WTC11 (cell line): ENCODE measurements around the gene OSCP1. TPM values are rescaled to one million over a fixed set of nuclear protein-coding genes. Genes with fewer than 3 reads are reported as not detected.

Experiments
- ATAC-seq: fragments of 200-7000 bp; cut with Tn5 transposase; 2 replicates; pipeline ENCODE4 v1.10.0; 2021; ENCODE audit warnings: mild to moderate bottlenecking, moderate library complexity
- CTCF ChIA-PET: fragments of 300-600 bp; sonication (Branson Sonifier 250); formaldehyde crosslinking; loops from one replicate; lab custom pipeline; 2021; ENCODE audit warnings: antibody characterized with exemption; lab: Charles Lee
- POLR2A ChIA-PET: fragments of 350-600 bp; sonication (Branson Sonifier 250); formaldehyde crosslinking; loops from one replicate; lab custom pipeline; 2021; ENCODE audit warnings: antibody characterized with exemption; lab: Charles Lee
- DNase-seq: peaks from one replicate; pipeline ENCODE4 v3.0.0; 2021; ENCODE audit warnings: low spot score
- H3K27ac Mint-ChIP-seq: 2 replicates; pipeline ENCODE4 v1.8.0; 2021; ENCODE audit warnings: mixed read lengths
- H3K27me3 Mint-ChIP-seq: 2 replicates; pipeline ENCODE4 v1.8.0; 2021; ENCODE audit warnings: low read depth, mild to moderate bottlenecking, moderate library complexity, mixed read lengths
- H3K36me3 Mint-ChIP-seq: 2 replicates; pipeline ENCODE4 v1.8.0; 2021; ENCODE audit warnings: mixed read lengths
- H3K4me1 Mint-ChIP-seq: 2 replicates; pipeline ENCODE4 v1.8.0; 2022; ENCODE audit warnings: mixed read lengths
- H3K4me3 Mint-ChIP-seq: 2 replicates; pipeline ENCODE4 v1.8.0; 2021; ENCODE audit warnings: mild to moderate bottlenecking, moderate library complexity, mixed read lengths
- H3K9me3 Mint-ChIP-seq: 2 replicates; pipeline ENCODE4 v1.8.0; 2021; ENCODE audit warnings: mixed read lengths
- CREB1 ChIP-seq: sonication (generic); formaldehyde crosslinking; IDR thresholded peaks from 2 replicates; pipeline ENCODE4 v1.8.0; 2023; ENCODE audit warnings: mild to moderate bottlenecking, missing genetic modification reagents
- ELF4 ChIP-seq: sonication (generic); formaldehyde crosslinking; IDR thresholded peaks from 2 replicates; pipeline ENCODE4 v1.8.1; 2022; ENCODE audit warnings: low read depth, mild to moderate bottlenecking, moderate library complexity, missing genetic modification reagents
- ETV6 ChIP-seq: sonication (generic); formaldehyde crosslinking; IDR thresholded peaks from 2 replicates; pipeline ENCODE4 v1.8.1; 2022; ENCODE audit warnings: mild to moderate bottlenecking, missing genetic modification reagents
- FOXP1 ChIP-seq: sonication (generic); formaldehyde crosslinking; IDR thresholded peaks from 2 replicates; pipeline ENCODE4 v1.8.0; 2022; ENCODE audit warnings: missing genetic modification reagents, mild to moderate bottlenecking, moderate library complexity, borderline replicate concordance
- GRHL2 ChIP-seq: fragments of 250-450 bp; sonication (Bioruptor Pico); IDR thresholded peaks from 2 replicates; pipeline ENCODE4 v1.8.0; 2022; ENCODE audit warnings: mild to moderate bottlenecking, moderate library complexity; ENCODE audit not compliant: insufficient replicate concordance, severe bottlenecking
- NR3C1 ChIP-seq: sonication (generic); formaldehyde crosslinking; conservative IDR thresholded peaks from 2 replicates; pipeline ENCODE4 v1.8.1; 2023; ENCODE audit warnings: low read depth, mild to moderate bottlenecking, missing genetic modification reagents
- SP1 ChIP-seq: sonication (generic); formaldehyde crosslinking; conservative IDR thresholded peaks from 2 replicates; pipeline ENCODE4 v1.8.1; 2022; ENCODE audit warnings: missing genetic modification reagents
- TP53 ChIP-seq: sonication (generic); formaldehyde crosslinking; IDR thresholded peaks from 2 replicates; pipeline ENCODE4 v1.8.1; 2023; ENCODE audit warnings: mild to moderate bottlenecking, missing genetic modification reagents
- ZNF121 ChIP-seq: sonication (generic); formaldehyde crosslinking; IDR thresholded peaks from 2 replicates; pipeline ENCODE4 v1.8.0; 2023; ENCODE audit warnings: missing genetic modification reagents
- ZNF219 ChIP-seq: sonication (generic); formaldehyde crosslinking; IDR thresholded peaks from 2 replicates; pipeline ENCODE4 v1.8.0; 2023; ENCODE audit warnings: missing genetic modification reagents, mild to moderate bottlenecking, borderline replicate concordance
- total RNA-seq: library from RNA; stranded (reverse); gene quantifications from 3 replicates; pipeline ENCODE4 v1.2.3, GENCODE V29; 2021
- TF ChIP-seq, protein P1 (sequence below): fragments of 250-450 bp; sonication (Bioruptor Pico); conservative IDR thresholded peaks from 2 replicates; pipeline ENCODE4 v1.9.0; 2021; ENCODE audit warnings: mild to moderate bottlenecking
- TF ChIP-seq, protein P2 (sequence below): sonication (generic); formaldehyde crosslinking; IDR thresholded peaks from 2 replicates; pipeline ENCODE4 v1.8.1; 2023; ENCODE audit warnings: mild to moderate bottlenecking, missing genetic modification reagents
- TF ChIP-seq, protein P3 (sequence below): sonication (generic); formaldehyde crosslinking; IDR thresholded peaks from 2 replicates; pipeline ENCODE4 v1.8.1; 2022; ENCODE audit warnings: mild to moderate bottlenecking, moderate library complexity, missing genetic modification reagents
- TF ChIP-seq, protein P4 (sequence below): sonication (generic); formaldehyde crosslinking; IDR thresholded peaks from 2 replicates; pipeline ENCODE4 v1.8.0; 2022; ENCODE audit warnings: mild to moderate bottlenecking, missing genetic modification reagents
- TF ChIP-seq, protein P5 (sequence below): fragments of 250-450 bp; sonication (Bioruptor Pico); IDR thresholded peaks from 2 replicates; pipeline ENCODE4 v1.9.0; 2021; ENCODE audit warnings: mild to moderate bottlenecking

Gene OSCP1
- total RNA-seq, 1 experiment from 2014 or later = 1.7 TPM

DNA sequence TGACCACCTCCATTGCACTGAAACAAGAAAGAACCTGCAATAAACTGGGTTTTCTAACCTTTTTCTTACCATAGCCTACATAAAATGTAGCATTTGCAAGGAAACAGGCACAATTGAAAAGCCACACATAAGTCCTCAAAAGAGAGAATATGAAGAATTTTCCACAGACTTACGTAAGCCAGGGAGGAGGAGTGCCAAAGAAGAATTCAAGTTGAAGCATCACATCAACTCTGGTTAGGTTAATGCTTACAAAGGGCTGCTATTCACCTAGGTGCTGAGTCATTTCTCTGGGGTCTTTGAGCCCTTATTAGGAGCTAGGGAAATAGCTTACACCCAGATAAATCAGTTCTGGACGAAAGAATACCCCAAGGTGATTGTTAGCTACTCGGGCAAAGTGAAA lies 9.6 kb downstream of the OSCP1 start:
- Mint-ChIP-seq H3K4me1 (peaks cover 13% of the 10 kb centered on the region), H3K9me3 (no peaks in the 10 kb centered on the region), H3K27ac (peak overlapping the region; percentile 24; the same call in 1 of the 2 replicates), H3K4me3 (no peak overlapping the region)
- ATAC-seq = no peak; the same call in 1 of the 2 replicates
- ChIA-PET POLR2A (no interaction called here), CTCF (interaction anchor here (1.0 to 2.2 kb wide), 3 partner anchors 10 to 98 kb away, joined by 3 to 11 read pairs (median 6); partner anchors contain the start of gene OSCP1)
- TF ChIP-seq NR3C1 (CRISPR knock-in tag) (no peak), CREB1 (CRISPR knock-in tag) (no peak), GRHL2 (CRISPR knock-in tag) (no peak)
- TF ChIP-seq, protein P1, sequence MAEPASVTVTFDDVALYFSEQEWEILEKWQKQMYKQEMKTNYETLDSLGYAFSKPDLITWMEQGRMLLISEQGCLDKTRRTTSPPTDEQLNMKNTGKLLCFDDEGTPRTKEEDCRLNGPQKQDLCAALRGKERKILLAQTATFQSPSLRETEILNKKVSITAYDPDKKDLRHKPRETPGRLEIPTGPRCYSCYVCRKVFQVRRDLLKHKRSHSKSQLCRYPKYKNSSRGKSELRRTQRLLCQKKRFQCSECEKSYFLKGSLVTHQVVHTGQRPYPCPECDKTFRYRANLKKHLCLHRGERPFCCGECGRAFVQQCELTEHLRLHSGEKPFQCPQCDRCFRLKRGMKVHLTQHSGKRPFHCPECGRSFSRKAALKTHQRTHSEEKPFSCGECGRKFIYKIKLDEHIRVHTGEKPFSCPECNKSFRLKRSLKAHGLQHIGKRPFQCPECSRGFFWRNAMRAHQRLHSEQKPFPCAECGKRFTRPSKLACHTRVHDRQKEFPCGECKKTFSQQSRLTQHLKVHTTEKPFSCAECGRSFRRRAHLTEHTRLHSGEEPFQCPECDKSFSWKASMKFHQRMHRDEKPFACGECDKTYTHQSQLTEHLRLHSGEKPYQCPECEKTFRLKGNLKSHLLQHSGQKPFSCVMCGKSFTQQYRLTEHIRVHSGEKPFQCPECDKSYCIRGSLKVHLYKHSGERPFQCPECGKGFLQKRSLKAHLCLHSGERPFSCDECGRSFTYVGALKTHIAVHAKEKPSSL (CRISPR knock-in tag) = no peak
- TF ChIP-seq, all 79 proteins: peak for 0
- Mint-ChIP-seq H3K36me3 (no peaks in the 10 kb centered on the region), H3K27me3 (no peaks in the 10 kb centered on the region)
- no peak for DNase-seq

DNA sequence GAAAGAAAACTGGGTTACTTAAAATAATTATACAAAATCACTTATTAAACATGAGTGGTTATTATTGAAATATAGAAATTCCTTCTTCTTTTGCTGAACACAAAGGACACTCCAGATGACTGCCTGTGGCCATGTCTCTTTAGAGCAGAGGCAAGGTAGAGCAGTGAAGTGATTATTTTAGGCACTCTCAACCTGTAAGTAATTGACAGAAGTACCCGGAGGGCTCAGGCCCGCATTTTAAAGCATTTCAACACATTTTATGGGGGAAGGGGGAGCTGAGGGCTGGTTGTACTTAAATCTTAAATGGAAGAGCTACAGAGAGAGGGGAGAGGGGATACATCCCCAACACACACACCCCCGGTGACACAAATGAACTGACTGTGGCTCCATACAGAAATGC lies 10.2 kb downstream of the OSCP1 start:
- TF ChIP-seq, protein P2, sequence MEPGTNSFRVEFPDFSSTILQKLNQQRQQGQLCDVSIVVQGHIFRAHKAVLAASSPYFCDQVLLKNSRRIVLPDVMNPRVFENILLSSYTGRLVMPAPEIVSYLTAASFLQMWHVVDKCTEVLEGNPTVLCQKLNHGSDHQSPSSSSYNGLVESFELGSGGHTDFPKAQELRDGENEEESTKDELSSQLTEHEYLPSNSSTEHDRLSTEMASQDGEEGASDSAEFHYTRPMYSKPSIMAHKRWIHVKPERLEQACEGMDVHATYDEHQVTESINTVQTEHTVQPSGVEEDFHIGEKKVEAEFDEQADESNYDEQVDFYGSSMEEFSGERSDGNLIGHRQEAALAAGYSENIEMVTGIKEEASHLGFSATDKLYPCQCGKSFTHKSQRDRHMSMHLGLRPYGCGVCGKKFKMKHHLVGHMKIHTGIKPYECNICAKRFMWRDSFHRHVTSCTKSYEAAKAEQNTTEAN (CRISPR knock-in tag) = no peak
- TF ChIP-seq ETV6 = no peak
- TF ChIP-seq, protein P3, sequence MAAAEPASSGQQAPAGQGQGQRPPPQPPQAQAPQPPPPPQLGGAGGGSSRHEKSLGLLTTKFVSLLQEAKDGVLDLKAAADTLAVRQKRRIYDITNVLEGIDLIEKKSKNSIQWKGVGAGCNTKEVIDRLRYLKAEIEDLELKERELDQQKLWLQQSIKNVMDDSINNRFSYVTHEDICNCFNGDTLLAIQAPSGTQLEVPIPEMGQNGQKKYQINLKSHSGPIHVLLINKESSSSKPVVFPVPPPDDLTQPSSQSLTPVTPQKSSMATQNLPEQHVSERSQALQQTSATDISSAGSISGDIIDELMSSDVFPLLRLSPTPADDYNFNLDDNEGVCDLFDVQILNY (CRISPR knock-in tag) = no peak
- no peak for TF ChIP-seq TP53 (CRISPR knock-in tag)
- no peak for TF ChIP-seq SP1
- TF ChIP-seq ELF4 (CRISPR knock-in tag) = no peak
- no peak for TF ChIP-seq FOXP1 (CRISPR knock-in tag)
- TF ChIP-seq ZNF219 (CRISPR knock-in tag) = no peak
- no peak for TF ChIP-seq ZNF121 (CRISPR knock-in tag)
- TF ChIP-seq, protein P4, sequence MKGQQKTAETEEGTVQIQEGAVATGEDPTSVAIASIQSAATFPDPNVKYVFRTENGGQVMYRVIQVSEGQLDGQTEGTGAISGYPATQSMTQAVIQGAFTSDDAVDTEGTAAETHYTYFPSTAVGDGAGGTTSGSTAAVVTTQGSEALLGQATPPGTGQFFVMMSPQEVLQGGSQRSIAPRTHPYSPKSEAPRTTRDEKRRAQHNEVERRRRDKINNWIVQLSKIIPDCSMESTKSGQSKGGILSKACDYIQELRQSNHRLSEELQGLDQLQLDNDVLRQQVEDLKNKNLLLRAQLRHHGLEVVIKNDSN (CRISPR knock-in tag) = no peak
- TF ChIP-seq, protein P5, sequence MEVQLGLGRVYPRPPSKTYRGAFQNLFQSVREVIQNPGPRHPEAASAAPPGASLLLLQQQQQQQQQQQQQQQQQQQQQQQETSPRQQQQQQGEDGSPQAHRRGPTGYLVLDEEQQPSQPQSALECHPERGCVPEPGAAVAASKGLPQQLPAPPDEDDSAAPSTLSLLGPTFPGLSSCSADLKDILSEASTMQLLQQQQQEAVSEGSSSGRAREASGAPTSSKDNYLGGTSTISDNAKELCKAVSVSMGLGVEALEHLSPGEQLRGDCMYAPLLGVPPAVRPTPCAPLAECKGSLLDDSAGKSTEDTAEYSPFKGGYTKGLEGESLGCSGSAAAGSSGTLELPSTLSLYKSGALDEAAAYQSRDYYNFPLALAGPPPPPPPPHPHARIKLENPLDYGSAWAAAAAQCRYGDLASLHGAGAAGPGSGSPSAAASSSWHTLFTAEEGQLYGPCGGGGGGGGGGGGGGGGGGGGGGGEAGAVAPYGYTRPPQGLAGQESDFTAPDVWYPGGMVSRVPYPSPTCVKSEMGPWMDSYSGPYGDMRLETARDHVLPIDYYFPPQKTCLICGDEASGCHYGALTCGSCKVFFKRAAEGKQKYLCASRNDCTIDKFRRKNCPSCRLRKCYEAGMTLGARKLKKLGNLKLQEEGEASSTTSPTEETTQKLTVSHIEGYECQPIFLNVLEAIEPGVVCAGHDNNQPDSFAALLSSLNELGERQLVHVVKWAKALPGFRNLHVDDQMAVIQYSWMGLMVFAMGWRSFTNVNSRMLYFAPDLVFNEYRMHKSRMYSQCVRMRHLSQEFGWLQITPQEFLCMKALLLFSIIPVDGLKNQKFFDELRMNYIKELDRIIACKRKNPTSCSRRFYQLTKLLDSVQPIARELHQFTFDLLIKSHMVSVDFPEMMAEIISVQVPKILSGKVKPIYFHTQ (CRISPR knock-in tag) = no peak
- Mint-ChIP-seq H3K4me1 (peaks cover 13% of the 10 kb centered on the region), H3K9me3 (no peaks in the 10 kb centered on the region), H3K4me3 (no peak overlapping the region), H3K27me3 (no peaks in the 10 kb centered on the region), H3K36me3 (no peaks in the 10 kb centered on the region), H3K27ac (peak overlapping the region; percentile 24; the same call in 1 of the 2 replicates)
- ATAC-seq (no peak), DNase-seq (no peak)
- POLR2A ChIA-PET = no interaction called here
- CTCF ChIA-PET = interaction anchor here (1.0 to 2.2 kb wide), 2 partner anchors 11 to 74 kb away, joined by 3 to 11 read pairs; partner anchors contain the start of gene OSCP1
